MM.1S (cell line): ENCODE data around the gene DTHD1.

Experiments
- EZH2phosphoT487 ChIP-seq: fragments of 300-600 bp; sonication (generic); IDR thresholded peaks from 2 replicates; pipeline ENCODE4 v1.6.1; 2018; ENCODE audit warnings: antibody characterized with exemption, low read length
- TF ChIP-seq, protein P1 (sequence below): fragments of 300-600 bp; sonication (generic); IDR thresholded peaks from 2 replicates; pipeline ENCODE4 v1.5.1; 2016; ENCODE audit warnings: antibody characterized with exemption, low read length, mixed read lengths

- TF ChIP-seq, protein P1, sequence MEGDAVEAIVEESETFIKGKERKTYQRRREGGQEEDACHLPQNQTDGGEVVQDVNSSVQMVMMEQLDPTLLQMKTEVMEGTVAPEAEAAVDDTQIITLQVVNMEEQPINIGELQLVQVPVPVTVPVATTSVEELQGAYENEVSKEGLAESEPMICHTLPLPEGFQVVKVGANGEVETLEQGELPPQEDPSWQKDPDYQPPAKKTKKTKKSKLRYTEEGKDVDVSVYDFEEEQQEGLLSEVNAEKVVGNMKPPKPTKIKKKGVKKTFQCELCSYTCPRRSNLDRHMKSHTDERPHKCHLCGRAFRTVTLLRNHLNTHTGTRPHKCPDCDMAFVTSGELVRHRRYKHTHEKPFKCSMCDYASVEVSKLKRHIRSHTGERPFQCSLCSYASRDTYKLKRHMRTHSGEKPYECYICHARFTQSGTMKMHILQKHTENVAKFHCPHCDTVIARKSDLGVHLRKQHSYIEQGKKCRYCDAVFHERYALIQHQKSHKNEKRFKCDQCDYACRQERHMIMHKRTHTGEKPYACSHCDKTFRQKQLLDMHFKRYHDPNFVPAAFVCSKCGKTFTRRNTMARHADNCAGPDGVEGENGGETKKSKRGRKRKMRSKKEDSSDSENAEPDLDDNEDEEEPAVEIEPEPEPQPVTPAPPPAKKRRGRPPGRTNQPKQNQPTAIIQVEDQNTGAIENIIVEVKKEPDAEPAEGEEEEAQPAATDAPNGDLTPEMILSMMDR = no peak
- no peak for TF ChIP-seq EZH2phosphoT487
Observed at GRCh38 chr4:36317721-36318120, 36.3 kb downstream of the DTHD1 start.
